Tibial nerve (tissue), 3 donors: ENCODE results near the gene PCDHGA12.

Source experiments
- POLR2A ChIP-seq, 2 donors: fragments of 450-650 bp; IDR thresholded peaks; one replicate each; pipeline ENCODE4 v1.6.1; 2017; ENCODE audit warnings: antibody characterized with exemption in 2 of 2, mild to moderate bottlenecking in 2 of 2, moderate library complexity in 2 of 2
- TF ChIP-seq, protein P1 (sequence below), 5 experiments: fragments of 200-600 bp in 3 of 5; fragments of 450-650 bp in 2 of 5; sonication (generic) in 3 of 5; IDR thresholded peaks; one replicate each; pipeline ENCODE4 v1.5.1; 2016 to 2019; ENCODE audit warnings: antibody characterized with exemption in 5 of 5, mild to moderate bottlenecking in 3 of 5, moderate library complexity in 2 of 5

DNA sequence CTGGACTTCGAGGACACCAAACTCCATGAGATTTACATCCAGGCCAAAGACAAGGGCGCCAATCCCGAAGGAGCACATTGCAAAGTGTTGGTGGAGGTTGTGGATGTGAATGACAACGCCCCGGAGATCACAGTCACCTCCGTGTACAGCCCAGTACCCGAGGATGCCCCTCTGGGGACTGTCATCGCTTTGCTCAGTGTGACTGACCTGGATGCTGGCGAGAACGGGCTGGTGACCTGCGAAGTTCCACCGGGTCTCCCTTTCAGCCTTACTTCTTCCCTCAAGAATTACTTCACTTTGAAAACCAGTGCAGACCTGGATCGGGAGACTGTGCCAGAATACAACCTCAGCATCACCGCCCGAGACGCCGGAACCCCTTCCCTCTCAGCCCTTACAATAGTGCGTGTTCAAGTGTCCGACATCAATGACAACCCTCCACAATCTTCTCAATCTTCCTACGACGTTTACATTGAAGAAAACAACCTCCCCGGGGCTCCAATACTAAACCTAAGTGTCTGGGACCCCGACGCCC lies 46.8 kb downstream of the PCDHGA12 start:
- TF ChIP-seq POLR2A (IDR thresholded peaks at IDR 0.05) = no peak
- TF ChIP-seq, protein P1, sequence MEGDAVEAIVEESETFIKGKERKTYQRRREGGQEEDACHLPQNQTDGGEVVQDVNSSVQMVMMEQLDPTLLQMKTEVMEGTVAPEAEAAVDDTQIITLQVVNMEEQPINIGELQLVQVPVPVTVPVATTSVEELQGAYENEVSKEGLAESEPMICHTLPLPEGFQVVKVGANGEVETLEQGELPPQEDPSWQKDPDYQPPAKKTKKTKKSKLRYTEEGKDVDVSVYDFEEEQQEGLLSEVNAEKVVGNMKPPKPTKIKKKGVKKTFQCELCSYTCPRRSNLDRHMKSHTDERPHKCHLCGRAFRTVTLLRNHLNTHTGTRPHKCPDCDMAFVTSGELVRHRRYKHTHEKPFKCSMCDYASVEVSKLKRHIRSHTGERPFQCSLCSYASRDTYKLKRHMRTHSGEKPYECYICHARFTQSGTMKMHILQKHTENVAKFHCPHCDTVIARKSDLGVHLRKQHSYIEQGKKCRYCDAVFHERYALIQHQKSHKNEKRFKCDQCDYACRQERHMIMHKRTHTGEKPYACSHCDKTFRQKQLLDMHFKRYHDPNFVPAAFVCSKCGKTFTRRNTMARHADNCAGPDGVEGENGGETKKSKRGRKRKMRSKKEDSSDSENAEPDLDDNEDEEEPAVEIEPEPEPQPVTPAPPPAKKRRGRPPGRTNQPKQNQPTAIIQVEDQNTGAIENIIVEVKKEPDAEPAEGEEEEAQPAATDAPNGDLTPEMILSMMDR (IDR thresholded peaks at IDR 0.05) = no peak
